Transverse colon (tissue), 4 donors: ENCODE measurements around the gene VASH2.
"Not testable (repeated sequence)": the region's sequence is repeated elsewhere in the genome, so short reads cannot be mapped to it uniquely, and the experiment has no call there.

Experiments
- EP300 ChIP-seq: sonication (generic); formaldehyde crosslinking; IDR thresholded peaks from one replicate; pipeline ENCODE4 v1.6.1; 2017; ENCODE audit warnings: antibody characterized with exemption, low read depth
- POLR2A ChIP-seq: fragments of 450-650 bp; IDR thresholded peaks from one replicate; pipeline ENCODE4 v1.6.1; 2016; ENCODE audit warnings: antibody characterized with exemption, mild to moderate bottlenecking, moderate library complexity
- POLR2AphosphoS5 ChIP-seq, 3 donors: sonication (generic); formaldehyde crosslinking; IDR thresholded peaks; one replicate each; pipeline ENCODE4 v1.6.1; 2016; ENCODE audit warnings: antibody characterized with exemption in 3 of 3
- TF ChIP-seq, protein P1 (sequence below), 5 experiments: fragments of 200-600 bp in 3 of 5; fragments of 450-650 bp in 2 of 5; sonication (generic) in 3 of 5; IDR thresholded peaks; 1 replicate in 2 of 5; 2 replicates in 3 of 5; pipeline ENCODE4 v1.5.1; 2016 to 2017; ENCODE audit warnings: antibody characterized with exemption in 5 of 5, inconsistent platforms in 3 of 5, mild to moderate bottlenecking in 2 of 5, moderate library complexity in 1 of 5

DNA sequence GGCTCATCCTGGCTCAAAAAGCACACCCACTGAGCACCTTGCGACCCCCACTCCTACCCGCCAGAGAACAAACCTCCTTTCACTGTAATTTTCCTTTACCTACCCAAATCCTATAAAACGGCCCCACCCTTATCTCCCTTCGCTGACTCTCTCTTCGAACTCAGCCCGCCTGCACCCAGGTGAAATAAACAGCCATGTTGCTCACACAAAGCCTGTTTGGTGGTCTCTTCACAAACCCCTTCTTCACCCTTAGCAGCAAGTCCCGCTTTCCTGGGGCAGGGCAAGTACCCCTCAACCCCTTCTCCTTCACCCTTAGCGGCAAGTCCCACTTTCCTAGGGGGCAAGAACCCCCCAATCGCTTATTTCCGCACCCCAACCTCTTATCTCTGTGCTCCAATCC is 40.1 kb upstream of the VASH2 start:
- TF ChIP-seq EP300; POLR2A; POLR2AphosphoS5 (IDR thresholded peaks at IDR 0.05): not testable (repeated sequence)
- TF ChIP-seq, protein P1, sequence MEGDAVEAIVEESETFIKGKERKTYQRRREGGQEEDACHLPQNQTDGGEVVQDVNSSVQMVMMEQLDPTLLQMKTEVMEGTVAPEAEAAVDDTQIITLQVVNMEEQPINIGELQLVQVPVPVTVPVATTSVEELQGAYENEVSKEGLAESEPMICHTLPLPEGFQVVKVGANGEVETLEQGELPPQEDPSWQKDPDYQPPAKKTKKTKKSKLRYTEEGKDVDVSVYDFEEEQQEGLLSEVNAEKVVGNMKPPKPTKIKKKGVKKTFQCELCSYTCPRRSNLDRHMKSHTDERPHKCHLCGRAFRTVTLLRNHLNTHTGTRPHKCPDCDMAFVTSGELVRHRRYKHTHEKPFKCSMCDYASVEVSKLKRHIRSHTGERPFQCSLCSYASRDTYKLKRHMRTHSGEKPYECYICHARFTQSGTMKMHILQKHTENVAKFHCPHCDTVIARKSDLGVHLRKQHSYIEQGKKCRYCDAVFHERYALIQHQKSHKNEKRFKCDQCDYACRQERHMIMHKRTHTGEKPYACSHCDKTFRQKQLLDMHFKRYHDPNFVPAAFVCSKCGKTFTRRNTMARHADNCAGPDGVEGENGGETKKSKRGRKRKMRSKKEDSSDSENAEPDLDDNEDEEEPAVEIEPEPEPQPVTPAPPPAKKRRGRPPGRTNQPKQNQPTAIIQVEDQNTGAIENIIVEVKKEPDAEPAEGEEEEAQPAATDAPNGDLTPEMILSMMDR (IDR thresholded peaks at IDR 0.05), result not testable (repeated sequence)
